Gastroesophageal sphincter (tissue), 3 donors: ENCODE results near the gene PRKX.

Source experiments
- CTCF ChIP-seq, 4 experiments: fragments of 200-600 bp in 2 of 4; fragments of 450-650 bp in 2 of 4; sonication (generic) in 1 of 4; IDR thresholded peaks; one replicate each; pipeline ENCODE4 v1.5.1; 2017 to 2019; ENCODE audit warnings: antibody characterized with exemption in 4 of 4, mild to moderate bottlenecking in 2 of 4, moderate library complexity in 2 of 4
- POLR2A ChIP-seq, 2 donors: fragments of 450-650 bp; IDR thresholded peaks; one replicate each; pipeline ENCODE4 v1.6.1; 2017; ENCODE audit warnings: antibody characterized with exemption in 2 of 2, mild to moderate bottlenecking in 2 of 2, moderate library complexity in 1 of 2
- POLR2AphosphoS5 ChIP-seq: sonication (generic); formaldehyde crosslinking; IDR thresholded peaks from one replicate; pipeline ENCODE4 v1.6.1; 2017; ENCODE audit warnings: antibody characterized with exemption

- TF ChIP-seq CTCF (IDR thresholded peaks at IDR 0.05) (no peak), POLR2A (IDR thresholded peaks at IDR 0.05) (no peak), POLR2AphosphoS5 (no peak)
Measured at GRCh38 chrX:3659761-3660160, 53.7 kb downstream of the PRKX start.
